Measurements from ENCODE around the gene EIF3L. TPM values are rescaled to one million over a fixed set of nuclear protein-coding genes. Genes with fewer than 3 reads are reported as not detected.

EIF3L gene
- total and polyA plus RNA-seq, 2 donors (not counting 1 experiment from before 2014, with no cell fraction given): 288 to 515 TPM

- Histone ChIP-seq H4K20me1 (ENCODE audit: control insufficient read depth, extremely low read depth, insufficient read depth, low read length) (no peaks in the 10 kb centered on the region), H3K9ac (ENCODE audit: insufficient read depth, low read length) (peak overlapping the region; percentile 83), H2AFZ (ENCODE audit: low read length) (no peak overlapping the region), H3K4me1 (ENCODE audit: control insufficient read depth, extremely low read depth, insufficient read depth, low read length) (peaks cover 31% of the 10 kb centered on the region), H3K4me3 (replicated peaks in 1 of 4; ENCODE audit: control extremely low read depth in 1 of 4, insufficient read depth in 1 of 4, low read depth in 3 of 4, low read length in 4 of 4) (peak overlapping the region; percentile 63 to 82 (median 80)), H3K4me2 (ENCODE audit: extremely low read depth, insufficient read depth, low read length) (peak overlapping the region; percentile 93), H3K36me3 (ENCODE audit: control insufficient read depth, insufficient read depth, low read length) (peaks cover 6% of the 10 kb centered on the region), H3K79me2 (ENCODE audit: control insufficient read depth, insufficient read depth, low read length) (peaks cover 33% of the 10 kb centered on the region), H3K27ac (ENCODE audit: insufficient read depth, low read length) (peak overlapping the region; percentile 65), H3K27me3 (ENCODE audit: control insufficient read depth, insufficient read depth, low read length) (no peaks in the 10 kb centered on the region), H3K9me3 (ENCODE audit: control insufficient read depth, insufficient read depth, low read depth, low read length) (no peaks in the 10 kb centered on the region)
- DNase-seq (ENCODE audit: low read depth in 2 of 2): no peak
- no peak for TF ChIP-seq EZH2 (IDR thresholded peaks at IDR 0.05; ENCODE audit: low read length, missing control alignments)
- TF ChIP-seq, protein P1, sequence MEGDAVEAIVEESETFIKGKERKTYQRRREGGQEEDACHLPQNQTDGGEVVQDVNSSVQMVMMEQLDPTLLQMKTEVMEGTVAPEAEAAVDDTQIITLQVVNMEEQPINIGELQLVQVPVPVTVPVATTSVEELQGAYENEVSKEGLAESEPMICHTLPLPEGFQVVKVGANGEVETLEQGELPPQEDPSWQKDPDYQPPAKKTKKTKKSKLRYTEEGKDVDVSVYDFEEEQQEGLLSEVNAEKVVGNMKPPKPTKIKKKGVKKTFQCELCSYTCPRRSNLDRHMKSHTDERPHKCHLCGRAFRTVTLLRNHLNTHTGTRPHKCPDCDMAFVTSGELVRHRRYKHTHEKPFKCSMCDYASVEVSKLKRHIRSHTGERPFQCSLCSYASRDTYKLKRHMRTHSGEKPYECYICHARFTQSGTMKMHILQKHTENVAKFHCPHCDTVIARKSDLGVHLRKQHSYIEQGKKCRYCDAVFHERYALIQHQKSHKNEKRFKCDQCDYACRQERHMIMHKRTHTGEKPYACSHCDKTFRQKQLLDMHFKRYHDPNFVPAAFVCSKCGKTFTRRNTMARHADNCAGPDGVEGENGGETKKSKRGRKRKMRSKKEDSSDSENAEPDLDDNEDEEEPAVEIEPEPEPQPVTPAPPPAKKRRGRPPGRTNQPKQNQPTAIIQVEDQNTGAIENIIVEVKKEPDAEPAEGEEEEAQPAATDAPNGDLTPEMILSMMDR (conservative IDR thresholded peaks at IDR 0.05 in 1 of 2, IDR thresholded peaks at IDR 0.05 in 1 of 2; ENCODE audit: low read depth in 1 of 2, low read length in 2 of 2): no peak
Observed at GRCh38 chr22:37907036-37907954, 58.1 kb downstream of the EIF3L start.

DNA sequence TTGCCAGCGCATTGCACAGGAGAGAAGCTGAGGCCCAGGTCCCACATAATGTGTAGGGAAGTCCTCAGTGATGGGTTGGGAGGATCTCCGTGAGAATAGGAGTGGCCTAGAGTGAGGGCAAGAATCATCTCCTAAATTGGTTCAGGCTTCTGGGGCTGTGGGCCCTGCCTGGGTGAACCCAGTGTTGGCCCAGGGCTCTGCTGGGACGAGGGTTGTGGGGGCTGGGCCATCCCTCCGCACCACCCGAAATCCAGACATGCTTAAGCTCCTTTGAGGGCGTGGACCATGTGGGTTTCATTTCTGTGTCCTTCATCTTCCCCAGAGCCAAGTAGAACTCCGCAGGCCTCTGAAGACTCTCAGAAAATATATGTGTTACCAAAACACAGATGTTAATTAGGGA, 60.5 kb downstream of the EIF3L start:
- Histone ChIP-seq H3K36me3 (ENCODE audit: control insufficient read depth, insufficient read depth, low read length) (peaks cover 10% of the 10 kb centered on the region), H3K27ac (ENCODE audit: insufficient read depth, low read length) (no peak overlapping the region), H3K9ac (ENCODE audit: insufficient read depth, low read length) (no peak overlapping the region), H3K4me2 (ENCODE audit: extremely low read depth, insufficient read depth, low read length) (no peak overlapping the region), H3K9me3 (ENCODE audit: control insufficient read depth, insufficient read depth, low read depth, low read length) (no peaks in the 10 kb centered on the region), H3K27me3 (ENCODE audit: control insufficient read depth, insufficient read depth, low read length) (no peaks in the 10 kb centered on the region), H3K4me3 (replicated peaks in 1 of 4; ENCODE audit: control extremely low read depth in 1 of 4, insufficient read depth in 1 of 4, low read depth in 3 of 4, low read length in 4 of 4) (no peak overlapping the region), H3K79me2 (ENCODE audit: control insufficient read depth, insufficient read depth, low read length) (peaks cover 33% of the 10 kb centered on the region), H3K4me1 (ENCODE audit: control insufficient read depth, extremely low read depth, insufficient read depth, low read length) (peaks cover 26% of the 10 kb centered on the region), H4K20me1 (ENCODE audit: control insufficient read depth, extremely low read depth, insufficient read depth, low read length) (no peaks in the 10 kb centered on the region), H2AFZ (ENCODE audit: low read length) (no peak overlapping the region)
- no peak for TF ChIP-seq EZH2 (IDR thresholded peaks at IDR 0.05; ENCODE audit: low read length, missing control alignments)
- TF ChIP-seq, protein P1 (conservative IDR thresholded peaks at IDR 0.05 in 1 of 2, IDR thresholded peaks at IDR 0.05 in 1 of 2; ENCODE audit: low read depth in 1 of 2, low read length in 2 of 2): no peak
- DNase-seq (ENCODE audit: low read depth in 2 of 2): no peak

- no peaks in the 10 kb centered on the region for H4K20me1 ChIP-seq (ENCODE audit: control insufficient read depth, extremely low read depth, insufficient read depth, low read length)
- H3K27ac ChIP-seq (ENCODE audit: insufficient read depth, low read length): no peak overlapping the region
Observed at GRCh38 chr22:37910890-37911672, 61.9 kb downstream of the EIF3L start.

More at GRCh38 chr22:37910890-37911672, 61.9 kb downstream of the EIF3L start:
- Histone ChIP-seq H3K27me3 (ENCODE audit: control insufficient read depth, insufficient read depth, low read length) (no peaks in the 10 kb centered on the region), H3K36me3 (ENCODE audit: control insufficient read depth, insufficient read depth, low read length) (peaks cover 10% of the 10 kb centered on the region), H3K4me1 (ENCODE audit: control insufficient read depth, extremely low read depth, insufficient read depth, low read length) (peaks cover 18% of the 10 kb centered on the region), H2AFZ (ENCODE audit: low read length) (no peak overlapping the region), H3K9ac (ENCODE audit: insufficient read depth, low read length) (peak overlapping the region; percentile 2), H3K4me2 (ENCODE audit: extremely low read depth, insufficient read depth, low read length) (no peak overlapping the region), H3K9me3 (ENCODE audit: control insufficient read depth, insufficient read depth, low read depth, low read length) (no peaks in the 10 kb centered on the region), H3K4me3 (replicated peaks in 1 of 4; ENCODE audit: control extremely low read depth in 1 of 4, insufficient read depth in 1 of 4, low read depth in 3 of 4, low read length in 4 of 4) (no peak overlapping the region), H3K79me2 (ENCODE audit: control insufficient read depth, insufficient read depth, low read length) (peaks cover 33% of the 10 kb centered on the region)
- DNase-seq (ENCODE audit: low read depth in 2 of 2): no peak
- TF ChIP-seq, protein P1 (conservative IDR thresholded peaks at IDR 0.05 in 1 of 2, IDR thresholded peaks at IDR 0.05 in 1 of 2; ENCODE audit: low read depth in 1 of 2, low read length in 2 of 2): no peak
- TF ChIP-seq EZH2 (IDR thresholded peaks at IDR 0.05; ENCODE audit: low read length, missing control alignments): no peak
